Osteoblast (primary cell): Measurements from ENCODE around the gene MAEL. TPM values are rescaled to one million over a fixed set of nuclear protein-coding genes. Genes with fewer than 3 reads are reported as not detected.

Experiments
- DNase-seq: peaks from one replicate; pipeline ENCODE4 v3.0.0; 2011; ENCODE audit warnings: low spot score, mixed read lengths; ENCODE audit not compliant: insufficient read length; ENCODE audit errors: missing footprints
- H2AFZ ChIP-seq: 2 replicates; pipeline ENCODE4 v1.6.0; 2011; ENCODE audit warnings: mild to moderate bottlenecking, low read length
- H3K27ac ChIP-seq: 2 replicates; pipeline ENCODE4 v1.5.1; 2011; ENCODE audit warnings: mild to moderate bottlenecking, low read depth, low read length, moderate library complexity
- H3K27me3 ChIP-seq: 2 replicates; pipeline ENCODE4 v1.6.0; 2012; ENCODE audit warnings: mild to moderate bottlenecking, control low read depth, inconsistent platforms, low read length, moderate library complexity; ENCODE audit not compliant: insufficient read depth
- H3K36me3 ChIP-seq: 2 replicates; pipeline ENCODE4 v1.5.1; 2011; ENCODE audit warnings: mild to moderate bottlenecking, low read length, control low read depth, moderate library complexity; ENCODE audit not compliant: insufficient read depth
- H3K4me1 ChIP-seq: 2 replicates; pipeline ENCODE4 v1.5.1; 2011; ENCODE audit warnings: mild to moderate bottlenecking, low read length, control low read depth, moderate library complexity; ENCODE audit not compliant: insufficient read depth
- H3K4me2 ChIP-seq: 2 replicates; pipeline ENCODE4 v1.6.0; 2011; ENCODE audit warnings: mild to moderate bottlenecking, low read length; ENCODE audit not compliant: insufficient read depth
- H3K4me3 ChIP-seq: fragments of 200-600 bp; sonication (generic); 3 replicates; pipeline ENCODE4 v1.5.1; 2012; ENCODE audit warnings: mild to moderate bottlenecking, low read length, inconsistent platforms; ENCODE audit not compliant: insufficient read depth
- H3K79me2 ChIP-seq: 2 replicates; pipeline ENCODE4 v1.6.0; 2012; ENCODE audit warnings: mild to moderate bottlenecking, low read length, control low read depth, inconsistent platforms; ENCODE audit not compliant: insufficient read depth
- H3K9me3 ChIP-seq: 2 replicates; pipeline ENCODE4 v1.5.1; 2011; ENCODE audit warnings: low read depth, low read length, control low read depth
- H4K20me1 ChIP-seq: 2 replicates; pipeline ENCODE4 v1.6.0; 2012; ENCODE audit warnings: mild to moderate bottlenecking, low read length, control low read depth; ENCODE audit not compliant: insufficient read depth
- total RNA-seq: library from RNA; depleted of rRNA; stranded (reverse); fragments of >200 nt; gene quantifications from 2 replicates; pipeline ENCODE4 v1.2.3, GENCODE V29; 2012
- TF ChIP-seq, protein P1 (sequence below): IDR thresholded peaks from 2 replicates; pipeline ENCODE4 v1.5.1; 2011; ENCODE audit warnings: mild to moderate bottlenecking, low read depth, low read length, moderate library complexity; ENCODE audit errors: extremely low read depth

Gene MAEL
- total RNA-seq, 1 donor: not detected

DNA sequence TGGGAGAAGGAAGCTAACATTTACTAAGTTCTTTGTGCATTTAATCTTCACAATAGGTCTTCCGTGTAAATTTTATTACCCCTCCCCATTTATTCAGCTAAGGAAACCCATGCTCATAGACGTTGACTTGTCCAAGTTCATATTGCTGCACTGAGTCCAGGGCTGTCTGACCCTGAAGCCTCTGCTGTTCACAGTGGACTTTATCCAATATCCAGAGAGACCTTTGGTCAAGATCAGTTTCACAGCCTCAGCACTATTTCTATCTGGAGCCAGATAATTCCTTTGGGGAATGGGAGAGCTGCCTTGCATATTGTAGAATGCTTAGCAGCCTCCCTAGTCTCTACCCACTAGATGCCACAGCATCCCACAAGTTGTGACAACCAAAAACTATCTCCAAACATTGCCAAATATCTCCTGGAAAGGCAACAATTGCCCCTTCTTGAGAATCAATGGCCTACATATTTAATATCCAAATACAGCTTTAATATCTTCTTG is 40.2 kb upstream of the MAEL start:
- Histone ChIP-seq H4K20me1 (no peaks in the 10 kb centered on the region), H3K4me1 (peaks cover 13% of the 10 kb centered on the region), H3K4me2 (no peak overlapping the region), H3K79me2 (no peaks in the 10 kb centered on the region), H3K27ac (no peak overlapping the region), H3K27me3 (peaks cover 18% of the 10 kb centered on the region), H2AFZ (no peak overlapping the region), H3K4me3 (no peak overlapping the region), H3K9me3 (no peaks in the 10 kb centered on the region), H3K36me3 (no peaks in the 10 kb centered on the region)
- TF ChIP-seq, protein P1, sequence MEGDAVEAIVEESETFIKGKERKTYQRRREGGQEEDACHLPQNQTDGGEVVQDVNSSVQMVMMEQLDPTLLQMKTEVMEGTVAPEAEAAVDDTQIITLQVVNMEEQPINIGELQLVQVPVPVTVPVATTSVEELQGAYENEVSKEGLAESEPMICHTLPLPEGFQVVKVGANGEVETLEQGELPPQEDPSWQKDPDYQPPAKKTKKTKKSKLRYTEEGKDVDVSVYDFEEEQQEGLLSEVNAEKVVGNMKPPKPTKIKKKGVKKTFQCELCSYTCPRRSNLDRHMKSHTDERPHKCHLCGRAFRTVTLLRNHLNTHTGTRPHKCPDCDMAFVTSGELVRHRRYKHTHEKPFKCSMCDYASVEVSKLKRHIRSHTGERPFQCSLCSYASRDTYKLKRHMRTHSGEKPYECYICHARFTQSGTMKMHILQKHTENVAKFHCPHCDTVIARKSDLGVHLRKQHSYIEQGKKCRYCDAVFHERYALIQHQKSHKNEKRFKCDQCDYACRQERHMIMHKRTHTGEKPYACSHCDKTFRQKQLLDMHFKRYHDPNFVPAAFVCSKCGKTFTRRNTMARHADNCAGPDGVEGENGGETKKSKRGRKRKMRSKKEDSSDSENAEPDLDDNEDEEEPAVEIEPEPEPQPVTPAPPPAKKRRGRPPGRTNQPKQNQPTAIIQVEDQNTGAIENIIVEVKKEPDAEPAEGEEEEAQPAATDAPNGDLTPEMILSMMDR: no peak
- DNase-seq: no peak

DNA sequence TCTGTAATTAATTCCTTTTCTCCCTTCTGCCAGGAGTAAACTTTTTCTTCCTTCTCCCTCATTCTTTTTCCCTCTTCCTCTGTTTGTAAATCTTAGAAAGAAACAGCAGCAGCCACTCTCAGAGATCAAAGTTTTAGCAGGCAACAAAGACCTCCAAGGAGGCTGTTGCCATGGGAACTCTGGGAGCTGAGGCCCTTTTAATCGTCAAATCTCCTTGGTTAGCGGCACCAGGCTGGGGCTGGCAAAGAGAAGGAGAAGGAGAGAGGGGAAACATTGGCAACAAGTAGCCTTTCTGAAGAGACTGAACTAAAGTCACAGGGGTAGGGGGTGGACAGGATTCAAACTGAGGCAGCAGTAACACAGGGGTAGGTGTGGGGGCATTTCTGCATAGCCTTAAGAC is 38.9 kb upstream of the MAEL start:
- TF ChIP-seq, protein P1: no peak
- DNase-seq: no peak
- no peaks in the 10 kb centered on the region for H3K9me3 ChIP-seq
- no peak overlapping the region for H3K4me3 ChIP-seq
- H3K4me2 ChIP-seq: no peak overlapping the region
- peaks cover 18% of the 10 kb centered on the region for H3K27me3 ChIP-seq
- no peaks in the 10 kb centered on the region for H3K36me3 ChIP-seq
- H3K27ac ChIP-seq: no peak overlapping the region
- H3K4me1 ChIP-seq: peaks cover 6% of the 10 kb centered on the region
- no peak overlapping the region for H2AFZ ChIP-seq
- H4K20me1 ChIP-seq: no peaks in the 10 kb centered on the region
- H3K79me2 ChIP-seq: no peaks in the 10 kb centered on the region

DNA sequence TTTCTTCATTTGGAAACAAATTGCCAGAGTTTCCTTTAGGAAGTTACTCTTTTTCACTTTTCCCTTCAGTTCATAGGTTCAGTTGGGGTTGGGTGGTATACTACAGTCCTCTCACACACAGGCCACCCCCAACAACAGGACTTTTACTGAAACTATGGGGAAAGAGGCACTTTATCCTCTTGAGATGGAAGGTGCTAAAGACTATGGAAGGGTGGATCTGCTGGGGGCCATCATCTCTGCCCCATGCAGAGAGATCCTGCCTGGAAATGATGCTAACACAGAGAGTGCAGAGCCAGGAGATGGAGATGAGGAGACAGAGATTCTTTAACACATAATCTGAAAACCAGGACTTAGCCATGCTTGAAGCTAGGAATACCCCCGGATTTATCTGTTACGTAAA is 38.0 kb upstream of the MAEL start:
- Histone ChIP-seq H3K9me3 (no peaks in the 10 kb centered on the region), H3K36me3 (no peaks in the 10 kb centered on the region), H3K27me3 (peaks cover 18% of the 10 kb centered on the region), H4K20me1 (no peaks in the 10 kb centered on the region), H3K4me3 (no peak overlapping the region), H2AFZ (no peak overlapping the region), H3K27ac (no peak overlapping the region), H3K4me2 (no peak overlapping the region), H3K4me1 (peaks cover 6% of the 10 kb centered on the region), H3K79me2 (no peaks in the 10 kb centered on the region)
- no peak for DNase-seq
- TF ChIP-seq, protein P1: no peak

DNA sequence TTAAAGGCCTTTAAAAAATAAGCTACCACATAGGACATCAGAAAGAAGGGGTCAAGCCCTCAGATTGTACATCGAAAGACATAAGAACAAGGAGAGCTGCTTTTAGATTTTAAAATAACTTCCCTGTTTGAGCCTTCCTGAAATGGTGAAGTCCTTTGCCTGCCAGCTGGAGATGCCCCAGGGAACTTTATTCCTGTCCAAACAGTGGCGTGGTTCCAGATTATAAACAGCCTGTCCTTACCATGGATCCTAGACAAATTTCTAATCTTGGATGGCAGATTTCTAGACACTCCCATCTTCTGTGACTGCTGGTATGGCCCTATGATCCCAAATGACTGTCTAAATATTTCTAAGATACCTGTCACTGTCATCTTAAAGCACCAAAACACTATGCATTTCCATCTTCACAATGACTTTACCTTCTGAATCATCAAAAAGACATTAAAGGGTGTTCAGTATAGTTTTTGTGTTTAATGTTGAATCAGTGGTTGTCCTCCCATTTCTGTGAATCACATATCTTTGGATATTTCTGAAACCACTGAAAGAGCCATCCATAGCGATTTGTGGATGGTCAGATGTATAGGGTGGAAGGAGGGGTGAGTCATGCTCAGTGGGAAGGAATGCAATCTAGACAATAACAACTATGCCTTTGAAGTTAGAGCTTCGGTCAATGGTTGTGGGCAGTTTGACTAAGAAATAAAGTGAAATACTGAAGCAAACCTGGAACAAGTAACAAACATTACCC is 36.9 kb upstream of the MAEL start:
- TF ChIP-seq, protein P1: no peak
- H3K27ac ChIP-seq: no peak overlapping the region
- DNase-seq: no peak
- H3K27me3 ChIP-seq: peaks cover 15% of the 10 kb centered on the region
- no peak overlapping the region for H3K4me2 ChIP-seq
- no peak overlapping the region for H3K4me3 ChIP-seq
- no peaks in the 10 kb centered on the region for H4K20me1 ChIP-seq
- peaks cover 5% of the 10 kb centered on the region for H3K4me1 ChIP-seq
- no peaks in the 10 kb centered on the region for H3K36me3 ChIP-seq
- H2AFZ ChIP-seq: no peak overlapping the region
- no peaks in the 10 kb centered on the region for H3K9me3 ChIP-seq
- no peaks in the 10 kb centered on the region for H3K79me2 ChIP-seq
